Upper lobe of left lung (tissue), 6 donors: ENCODE measurements around the gene UAP1. TPM values are rescaled to one million over a fixed set of nuclear protein-coding genes. Genes with fewer than 3 reads are reported as not detected.

Source experiments
- ATAC-seq, 2 donors: fragments of 200-7000 bp; cut with Tn5 transposase; one replicate each; pipeline ENCODE4 v1.9.1; 2022; ENCODE audit warnings: mild to moderate bottlenecking in 2 of 2, moderate library complexity in 2 of 2; ENCODE audit not compliant: low FRiP score in 2 of 2
- DNase-seq, 2 donors: peaks; one replicate each; pipeline ENCODE4 v3.0.0-alpha.2; 2019 to 2020
- H3K27ac ChIP-seq, 4 donors: fragments of 200-600 bp; sonication (generic); one replicate each; pipeline ENCODE4 v1.5.1; 2016 to 2019
- H3K27me3 ChIP-seq, 4 donors: fragments of 200-600 bp; sonication (generic); one replicate each; pipeline ENCODE4 v1.5.1; 2017 to 2019
- H3K36me3 ChIP-seq, 4 donors: fragments of 200-600 bp; sonication (generic); one replicate each; pipeline ENCODE4 v1.5.1; 2016 to 2019
- H3K4me1 ChIP-seq, 4 donors: fragments of 200-600 bp; sonication (generic); one replicate each; pipeline ENCODE4 v1.5.1; 2018 to 2019
- H3K4me3 ChIP-seq, 4 donors: fragments of 200-600 bp; sonication (generic); one replicate each; pipeline ENCODE4 v1.5.1; 2017 to 2019; ENCODE audit warnings: mild to moderate bottlenecking in 2 of 4, moderate library complexity in 1 of 4
- H3K9me3 ChIP-seq, 4 donors: fragments of 200-600 bp; sonication (generic); one replicate each; pipeline ENCODE4 v1.5.1; 2018 to 2019
- CTCF ChIP-seq, 6 experiments: fragments of 450-650 bp in 4 of 6; fragments of 200-600 bp in 2 of 6; sonication (generic) in 2 of 6; IDR thresholded peaks; one replicate each; pipeline ENCODE4 v1.5.1; 2016 to 2019; ENCODE audit warnings: antibody characterized with exemption in 6 of 6
- EP300 ChIP-seq, 4 donors: sonication (generic); formaldehyde crosslinking; IDR thresholded peaks; one replicate each; pipeline ENCODE4 v1.5.1; 2017; ENCODE audit warnings: antibody characterized with exemption in 4 of 4, control low read depth in 2 of 4
- POLR2A ChIP-seq, 4 donors: fragments of 450-650 bp; IDR thresholded peaks; one replicate each; pipeline ENCODE4 v1.5.1; 2016 to 2017; ENCODE audit warnings: antibody characterized with exemption in 4 of 4, mild to moderate bottlenecking in 2 of 4
- POLR2AphosphoS5 ChIP-seq, 2 donors: sonication (generic); formaldehyde crosslinking; IDR thresholded peaks; one replicate each; pipeline ENCODE4 v1.5.1; 2017; ENCODE audit warnings: antibody characterized with exemption in 2 of 2
- WGBS, 2 donors: methylation state at CpG; one replicate each; pipeline ENCODE4 v1.1.5; 2017 to 2018; 5-methylcytosine and 5-hydroxymethylcytosine counted together
- total RNA-seq, 6 donors: library from RNA; depleted of rRNA in 4 of 6; stranded (reverse); fragments of >200 nt in 4 of 6; gene quantifications; one replicate each; pipeline versions ENCODE4 v1.1.0 to v1.2.1, GENCODE V29; 2016 to 2021
- donor health status: DM: no; HTN: no; CAD: no; lungs with moderate emphysema.
- donor health status: DM: no; HTN: yes; CAD: no; lungs with severe emphysema.

UAP1 gene
- total RNA-seq, 6 donors from 2014 or later: 12.6 to 69.0 (median 35.2) TPM

GRCh38 chr1:162535501-162535900 lies 26.0 kb upstream of the UAP1 start:
- no peak for TF ChIP-seq POLR2AphosphoS5 (IDR thresholded peaks at IDR 0.05)
- no peak for TF ChIP-seq EP300 (IDR thresholded peaks at IDR 0.05)
- TF ChIP-seq CTCF (IDR thresholded peaks at IDR 0.05): no peak
- no peak for TF ChIP-seq POLR2A (IDR thresholded peaks at IDR 0.05)
- WGBS, 2 donors: 66 to 79% methylated on average over 1 of the region's 1 CpG
- Histone ChIP-seq H3K9me3 (no peaks in the 10 kb centered on the region), H3K27me3 (no peaks in the 10 kb centered on the region), H3K4me3 (no peak overlapping the region), H3K4me1 (peaks cover 0 to 1% (median under 1%) of the 10 kb centered on the region in 4 donors), H3K27ac (no peak overlapping the region), H3K36me3 (no peaks in the 10 kb centered on the region)
- DNase-seq (no peak), ATAC-seq (no peak)

- Histone ChIP-seq H3K4me1 (peaks cover 0 to 3% (median 0%) of the 10 kb centered on the region in 4 donors), H3K27ac (no peak overlapping the region), H3K4me3 (no peak overlapping the region), H3K36me3 (no peaks in the 10 kb centered on the region), H3K9me3 (no peaks in the 10 kb centered on the region), H3K27me3 (no peaks in the 10 kb centered on the region)
- TF ChIP-seq POLR2AphosphoS5 (IDR thresholded peaks at IDR 0.05) (no peak), CTCF (IDR thresholded peaks at IDR 0.05) (no peak), POLR2A (IDR thresholded peaks at IDR 0.05) (no peak), EP300 (IDR thresholded peaks at IDR 0.05) (no peak)
- 92 to 95% methylated on average over 2 of the region's 2 CpGs for WGBS, 2 donors
- DNase-seq (no peak), ATAC-seq (no peak)
Measured at GRCh38 chr1:162536511-162536910, 25.0 kb upstream of the UAP1 start.

- no peak for DNase-seq
- WGBS, 2 donors: 79 to 80% methylated on average over 2 of the region's 2 CpGs
Measured at GRCh38 chr1:162537216-162537615, 24.3 kb upstream of the UAP1 start.

GRCh38 chr1:162538815-162539431 lies 22.6 kb upstream of the UAP1 start:
- 90 to 100% methylated on average over 1 of the region's 1 CpG for WGBS, 2 donors
- DNase-seq (no peak), ATAC-seq (peak in 1 of 2 donors; percentile 35)
- no peaks in the 10 kb centered on the region for H3K27me3 ChIP-seq
- peaks cover 0 to 5% (median 1%) of the 10 kb centered on the region in 4 donors for H3K4me1 ChIP-seq
- no peak overlapping the region for H3K27ac ChIP-seq
- H3K9me3 ChIP-seq: peaks cover 0 to 11% (median 7%) of the 10 kb centered on the region in 4 donors
- H3K36me3 ChIP-seq: no peaks in the 10 kb centered on the region
- no peak for TF ChIP-seq EP300 (IDR thresholded peaks at IDR 0.05)
- TF ChIP-seq CTCF (IDR thresholded peaks at IDR 0.05): no peak
- TF ChIP-seq POLR2A (IDR thresholded peaks at IDR 0.05): no peak
- no peak for TF ChIP-seq POLR2AphosphoS5 (IDR thresholded peaks at IDR 0.05)
- H3K4me3 ChIP-seq: no peak overlapping the region

More at GRCh38 chr1:162537216-162537615, 24.3 kb upstream of the UAP1 start:
- no peaks in the 10 kb centered on the region for H3K9me3 ChIP-seq
- ATAC-seq: no peak
- TF ChIP-seq POLR2AphosphoS5 (IDR thresholded peaks at IDR 0.05) (no peak), EP300 (IDR thresholded peaks at IDR 0.05) (no peak), POLR2A (IDR thresholded peaks at IDR 0.05) (no peak), CTCF (IDR thresholded peaks at IDR 0.05) (no peak)
- no peaks in the 10 kb centered on the region for H3K27me3 ChIP-seq
- no peaks in the 10 kb centered on the region for H3K36me3 ChIP-seq
- no peak overlapping the region for H3K27ac ChIP-seq
- H3K4me3 ChIP-seq: no peak overlapping the region
- H3K4me1 ChIP-seq: peaks cover 0 to 5% (median 0%) of the 10 kb centered on the region in 4 donors
